ENCODE measurements around the gene REV3L. TPM values are rescaled to one million over a fixed set of nuclear protein-coding genes. Genes with fewer than 3 reads are reported as not detected.

Gene REV3L
- total and polyA plus RNA-seq, 2 donors (not counting 3 experiments of a cell fraction or from before 2014, with no cell fraction given), result 6.0 to 22.7 TPM

DNA sequence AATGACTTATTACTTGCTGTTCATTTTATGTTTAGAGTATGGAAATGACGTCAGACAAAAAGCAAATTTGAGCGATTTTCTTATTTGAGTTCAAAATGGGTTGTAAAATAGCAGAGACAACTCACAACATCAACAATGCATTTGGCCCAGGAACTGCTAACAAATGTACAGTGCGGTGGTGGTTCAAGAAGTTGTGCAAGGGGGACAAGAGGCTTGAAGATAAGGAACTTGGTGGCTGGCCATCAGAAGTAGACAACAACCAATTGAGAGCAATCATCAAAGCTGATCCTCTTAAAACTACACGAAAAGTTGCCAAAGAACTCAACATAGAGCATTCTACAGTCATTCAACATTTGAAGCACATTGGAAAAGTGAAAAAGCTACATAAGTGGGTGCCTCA, 43.8 kb downstream of the REV3L start:
- ChIA-PET CTCF (no interaction called here), POLR2A (no interaction called here)
- H3K9me1 ChIP-seq (replicated peaks; ENCODE audit: control insufficient read depth, extremely low read depth, insufficient read depth, low read length), result no peaks in the 10 kb centered on the region
- no peaks in the 10 kb centered on the region for H3K36me3 ChIP-seq (ENCODE audit: control insufficient read depth in 2 of 2, extremely low read depth in 1 of 2, insufficient read depth in 2 of 2, low read length in 2 of 2)
- no peak overlapping the region for H3K27ac ChIP-seq (ENCODE audit: insufficient read depth, low read depth, low read length)
- FAIRE-seq (no peak), DNase-seq (ENCODE audit: low read depth, low spot score) (no peak)
- peaks cover 27% of the 10 kb centered on the region for H3K79me2 ChIP-seq (ENCODE audit: control insufficient read depth, insufficient read depth, low read length)
- no TSS peak for BruUV-seq (replicated peaks)
- no peak for TF ChIP-seq POLR2A (IDR thresholded peaks at IDR 0.05; ENCODE audit: low read depth, low read length)
- TF ChIP-seq, protein P1, sequence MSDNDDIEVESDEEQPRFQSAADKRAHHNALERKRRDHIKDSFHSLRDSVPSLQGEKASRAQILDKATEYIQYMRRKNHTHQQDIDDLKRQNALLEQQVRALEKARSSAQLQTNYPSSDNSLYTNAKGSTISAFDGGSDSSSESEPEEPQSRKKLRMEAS (IDR thresholded peaks at IDR 0.05; ENCODE audit: insufficient read depth, insufficient read length), result no peak
- TF ChIP-seq GATA2 (IDR thresholded peaks at IDR 0.05; ENCODE audit: insufficient read depth, insufficient read length, low read depth, low read length), result no peak
- no peak for TF ChIP-seq FOS (IDR thresholded peaks at IDR 0.05; ENCODE audit: borderline replicate concordance, insufficient read depth, low read length)
- TF ChIP-seq, protein P2, sequence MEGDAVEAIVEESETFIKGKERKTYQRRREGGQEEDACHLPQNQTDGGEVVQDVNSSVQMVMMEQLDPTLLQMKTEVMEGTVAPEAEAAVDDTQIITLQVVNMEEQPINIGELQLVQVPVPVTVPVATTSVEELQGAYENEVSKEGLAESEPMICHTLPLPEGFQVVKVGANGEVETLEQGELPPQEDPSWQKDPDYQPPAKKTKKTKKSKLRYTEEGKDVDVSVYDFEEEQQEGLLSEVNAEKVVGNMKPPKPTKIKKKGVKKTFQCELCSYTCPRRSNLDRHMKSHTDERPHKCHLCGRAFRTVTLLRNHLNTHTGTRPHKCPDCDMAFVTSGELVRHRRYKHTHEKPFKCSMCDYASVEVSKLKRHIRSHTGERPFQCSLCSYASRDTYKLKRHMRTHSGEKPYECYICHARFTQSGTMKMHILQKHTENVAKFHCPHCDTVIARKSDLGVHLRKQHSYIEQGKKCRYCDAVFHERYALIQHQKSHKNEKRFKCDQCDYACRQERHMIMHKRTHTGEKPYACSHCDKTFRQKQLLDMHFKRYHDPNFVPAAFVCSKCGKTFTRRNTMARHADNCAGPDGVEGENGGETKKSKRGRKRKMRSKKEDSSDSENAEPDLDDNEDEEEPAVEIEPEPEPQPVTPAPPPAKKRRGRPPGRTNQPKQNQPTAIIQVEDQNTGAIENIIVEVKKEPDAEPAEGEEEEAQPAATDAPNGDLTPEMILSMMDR (IDR thresholded peaks at IDR 0.05; ENCODE audit: extremely low read depth in 1 of 2, insufficient read depth in 1 of 2, low read depth in 1 of 2, low read length in 2 of 2), result no peak
- no peak for TF ChIP-seq EZH2 (IDR thresholded peaks at IDR 0.05; ENCODE audit: borderline replicate concordance, low read depth, low read length, severe bottlenecking)
- no peak for TF ChIP-seq MYC (IDR thresholded peaks at IDR 0.05; ENCODE audit: low read depth, low read length)
- no peak for TF ChIP-seq POLR2AphosphoS5 (IDR thresholded peaks at IDR 0.05; ENCODE audit: insufficient read depth, low read depth, low read length)
- no peak for TF ChIP-seq JUN (IDR thresholded peaks at IDR 0.05; ENCODE audit: borderline replicate concordance, insufficient read depth, insufficient read length, low read depth)
- H3K27me3 ChIP-seq (ENCODE audit: control insufficient read depth in 2 of 2, insufficient read depth in 2 of 2, low read length in 2 of 2), result no peaks in the 10 kb centered on the region
- H3K4me3 ChIP-seq (replicated peaks in 1 of 3; ENCODE audit: insufficient read depth in 1 of 3, low read depth in 1 of 3, low read length in 3 of 3), result no peak overlapping the region
- H3K9ac ChIP-seq (replicated peaks; ENCODE audit: extremely low read depth, insufficient read depth, low read length), result no peak overlapping the region
- H2AFZ ChIP-seq (ENCODE audit: low read depth, low read length), result no peak overlapping the region
- H3K4me1 ChIP-seq (ENCODE audit: control insufficient read depth, extremely low read depth, insufficient read depth, low read length), result no peaks in the 10 kb centered on the region
- H3K4me2 ChIP-seq (ENCODE audit: insufficient read depth, low read length), result no peak overlapping the region
- no peaks in the 10 kb centered on the region for H3K9me3 ChIP-seq (replicated peaks; ENCODE audit: control insufficient read depth, insufficient read depth, low read length)
- dilution Hi-C loops (cut with MboI; ENCODE audit: extremely low pct_ligation_motif_present, low sequenced_read_pairs), result no loop called here
- no peaks in the 10 kb centered on the region for H4K20me1 ChIP-seq (replicated peaks; ENCODE audit: control insufficient read depth, extremely low read depth, insufficient read depth, low read length)
- intact Hi-C loops (cut with micrococcal nuclease), result no loop called here

Measured in endothelial cell of umbilical vein (primary cell).